Measurements from ENCODE around the gene TEDC1. TPM values are rescaled to one million over a fixed set of nuclear protein-coding genes. Genes with fewer than 3 reads are reported as not detected.

The TEDC1 gene
- total RNA-seq, 1 donor, result 7.3 TPM

DNA sequence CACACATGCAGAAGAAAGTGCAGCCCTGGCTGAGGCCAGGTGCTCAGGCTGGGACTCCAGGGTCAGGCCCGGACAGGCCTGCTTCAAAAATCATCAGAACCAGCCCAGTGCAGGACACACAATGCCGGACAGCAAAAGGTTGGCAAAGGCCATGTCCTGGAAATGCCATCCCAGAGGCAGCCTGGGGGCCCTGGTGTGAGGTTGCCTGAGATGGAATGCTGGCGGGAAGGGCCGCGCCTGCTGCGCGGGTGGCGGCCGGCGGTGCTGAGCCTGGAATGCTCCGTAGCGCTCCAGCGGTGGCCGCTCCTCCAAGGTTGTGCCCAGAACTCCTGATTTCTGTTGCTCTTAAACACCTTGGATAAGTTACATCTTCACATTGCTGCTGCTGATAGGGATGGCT is 38.1 kb upstream of the TEDC1 start:
- DNase-seq (ENCODE audit: low read depth), result no peak
- no peak overlapping the region for H3K4me3 ChIP-seq (ENCODE audit: low read depth, low read length)
- TF ChIP-seq, protein P1, sequence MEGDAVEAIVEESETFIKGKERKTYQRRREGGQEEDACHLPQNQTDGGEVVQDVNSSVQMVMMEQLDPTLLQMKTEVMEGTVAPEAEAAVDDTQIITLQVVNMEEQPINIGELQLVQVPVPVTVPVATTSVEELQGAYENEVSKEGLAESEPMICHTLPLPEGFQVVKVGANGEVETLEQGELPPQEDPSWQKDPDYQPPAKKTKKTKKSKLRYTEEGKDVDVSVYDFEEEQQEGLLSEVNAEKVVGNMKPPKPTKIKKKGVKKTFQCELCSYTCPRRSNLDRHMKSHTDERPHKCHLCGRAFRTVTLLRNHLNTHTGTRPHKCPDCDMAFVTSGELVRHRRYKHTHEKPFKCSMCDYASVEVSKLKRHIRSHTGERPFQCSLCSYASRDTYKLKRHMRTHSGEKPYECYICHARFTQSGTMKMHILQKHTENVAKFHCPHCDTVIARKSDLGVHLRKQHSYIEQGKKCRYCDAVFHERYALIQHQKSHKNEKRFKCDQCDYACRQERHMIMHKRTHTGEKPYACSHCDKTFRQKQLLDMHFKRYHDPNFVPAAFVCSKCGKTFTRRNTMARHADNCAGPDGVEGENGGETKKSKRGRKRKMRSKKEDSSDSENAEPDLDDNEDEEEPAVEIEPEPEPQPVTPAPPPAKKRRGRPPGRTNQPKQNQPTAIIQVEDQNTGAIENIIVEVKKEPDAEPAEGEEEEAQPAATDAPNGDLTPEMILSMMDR (IDR thresholded peaks at IDR 0.05; ENCODE audit: insufficient read depth, low read depth, low read length), result no peak

DNA sequence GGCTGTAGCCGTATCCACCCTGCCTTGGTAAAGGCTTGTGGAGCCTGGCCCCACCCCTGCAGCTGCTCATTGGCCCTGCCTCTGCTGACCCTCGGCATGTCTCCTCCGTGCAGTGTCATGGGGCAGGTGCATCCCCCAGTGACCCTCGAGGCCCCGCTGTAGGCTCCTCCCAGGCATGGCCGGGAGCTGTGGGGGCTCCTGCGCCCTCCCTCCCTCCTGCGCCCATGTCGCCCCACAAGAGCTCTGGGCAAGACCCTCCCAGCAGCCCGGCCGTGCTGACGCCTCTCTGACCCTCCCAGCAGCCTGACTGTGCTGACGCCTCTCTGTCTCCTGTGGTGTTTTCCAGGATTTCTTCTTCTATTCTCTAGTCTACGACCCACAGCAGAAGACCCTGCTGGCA is 37.2 kb upstream of the TEDC1 start:
- TF ChIP-seq, protein P1 (IDR thresholded peaks at IDR 0.05; ENCODE audit: insufficient read depth, low read depth, low read length), result no peak
- no peak for DNase-seq (ENCODE audit: low read depth)
- no peak overlapping the region for H3K4me3 ChIP-seq (ENCODE audit: low read depth, low read length)

DNA sequence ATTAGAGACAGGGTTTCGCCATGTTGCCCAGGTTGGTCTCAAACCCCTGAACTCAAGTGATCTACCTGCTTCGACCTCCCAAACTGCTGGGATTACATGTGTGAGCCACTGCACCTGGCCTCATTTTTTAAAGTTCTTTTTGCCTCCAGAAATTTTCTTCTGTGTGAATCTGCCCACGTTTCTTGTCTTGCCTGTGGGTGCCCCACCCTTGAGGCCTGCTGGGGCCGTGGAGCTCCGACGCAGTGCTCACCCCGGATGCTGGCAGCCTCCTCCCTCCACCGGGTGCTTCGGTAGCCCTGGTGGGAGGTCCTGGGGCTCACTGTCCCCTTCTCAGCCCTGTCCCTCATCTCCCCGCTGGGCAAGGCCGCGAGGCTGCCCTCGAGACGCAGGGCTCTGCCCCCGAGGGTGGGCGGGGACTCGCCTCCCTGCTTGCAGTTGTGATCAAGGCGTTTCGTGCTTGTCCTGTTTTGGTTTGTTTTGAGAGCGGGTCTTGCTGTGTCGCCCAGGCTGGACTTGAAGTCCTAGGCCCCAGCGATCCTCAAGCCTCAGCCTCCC is 35.9 kb upstream of the TEDC1 start:
- TF ChIP-seq, protein P1 (IDR thresholded peaks at IDR 0.05; ENCODE audit: insufficient read depth, low read depth, low read length), result no peak
- H3K4me3 ChIP-seq (ENCODE audit: low read depth, low read length), result no peak overlapping the region
- no peak for DNase-seq (ENCODE audit: low read depth)

DNA sequence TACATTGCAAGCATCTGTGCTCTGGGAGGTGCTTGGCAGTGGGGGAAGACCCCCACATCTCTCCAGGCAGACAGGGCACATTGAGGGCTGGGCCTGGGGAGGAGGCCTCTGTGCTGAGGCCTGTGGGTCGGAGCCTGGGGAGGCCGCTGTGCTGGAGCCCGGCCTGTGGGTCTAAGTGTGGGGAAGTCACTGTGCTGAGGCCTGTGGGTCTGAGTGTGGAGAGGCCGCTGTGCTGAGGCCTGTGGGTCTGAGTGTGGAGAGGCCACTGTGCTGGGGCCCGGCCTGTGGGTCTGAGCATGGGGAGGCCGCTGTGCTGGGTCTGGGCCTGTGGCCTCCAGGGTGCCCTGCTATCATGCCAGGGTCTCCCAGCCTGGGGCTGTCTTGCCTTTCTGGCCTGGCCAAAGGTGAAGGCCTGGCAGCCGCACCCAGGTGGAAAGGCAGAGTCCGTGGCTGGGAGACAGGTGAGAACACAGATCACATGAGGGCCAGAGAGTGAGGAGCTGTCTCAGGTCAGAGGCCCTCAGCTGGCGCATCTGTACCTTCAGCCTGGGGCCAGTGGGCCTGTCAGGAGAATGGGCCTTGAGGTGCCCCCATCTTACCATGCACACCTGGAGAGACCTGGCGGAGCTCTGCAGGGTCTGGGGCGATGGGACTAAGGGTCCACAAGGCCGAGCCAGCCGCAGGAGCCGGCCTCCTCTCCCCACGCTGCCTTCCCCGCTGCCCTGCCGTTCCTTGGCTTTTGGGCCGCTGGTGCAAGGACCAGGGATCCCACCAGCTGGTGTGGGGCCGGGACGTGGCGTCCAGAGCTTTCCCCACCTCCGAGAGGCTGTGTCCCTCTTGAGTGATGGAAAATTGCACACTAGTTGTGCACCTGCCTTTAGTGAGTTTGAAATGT is 35.0 kb upstream of the TEDC1 start:
- no peak for DNase-seq (ENCODE audit: low read depth)
- no peak overlapping the region for H3K4me3 ChIP-seq (ENCODE audit: low read depth, low read length)
- TF ChIP-seq, protein P1 (IDR thresholded peaks at IDR 0.05; ENCODE audit: insufficient read depth, low read depth, low read length), result no peak

DNA sequence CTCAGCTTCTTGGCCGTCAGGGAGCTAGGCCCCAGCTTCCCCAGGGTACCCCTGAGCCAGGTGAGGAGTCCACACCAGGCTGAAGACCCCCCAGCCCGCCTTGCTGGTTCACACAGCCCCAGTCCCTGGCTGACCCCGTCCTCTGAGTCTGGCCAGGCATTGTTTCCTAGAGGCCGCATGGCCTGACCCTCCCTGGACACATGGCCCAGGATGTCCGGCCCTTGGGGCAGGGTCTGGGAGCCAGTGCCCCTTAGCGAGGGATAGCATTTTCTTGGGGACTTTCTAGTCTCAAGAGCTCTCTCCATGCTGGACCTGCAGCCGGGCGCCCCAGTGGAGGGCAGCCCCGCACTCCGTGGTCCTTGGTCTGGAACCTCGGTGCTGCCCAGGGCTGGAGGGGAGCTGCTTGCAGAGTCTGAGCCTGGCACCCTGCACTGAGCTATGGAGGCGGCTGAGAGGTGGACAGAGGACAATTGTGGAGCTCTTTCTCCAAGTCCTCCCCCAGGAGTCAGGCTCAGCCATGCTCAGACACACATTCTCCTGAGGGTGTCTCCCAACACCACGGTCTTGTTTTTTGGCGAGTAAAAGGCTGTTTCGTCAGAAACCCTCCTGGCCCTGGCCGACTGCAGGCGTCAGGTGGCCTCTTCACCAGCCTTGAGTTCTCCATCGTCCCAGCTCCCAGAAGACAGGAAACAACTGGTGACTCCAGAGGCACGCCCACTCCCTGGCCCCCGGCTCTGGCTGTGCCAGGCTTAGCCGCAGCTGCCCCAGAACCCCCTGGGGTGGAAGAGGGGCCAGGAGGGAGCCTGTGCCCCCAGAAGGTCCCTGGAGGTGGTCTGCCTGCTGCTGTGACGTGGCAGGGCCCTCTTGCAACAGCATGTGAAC is 34.1 kb upstream of the TEDC1 start:
- TF ChIP-seq, protein P1 (IDR thresholded peaks at IDR 0.05; ENCODE audit: insufficient read depth, low read depth, low read length), result no peak
- no peak for DNase-seq (ENCODE audit: low read depth)
- H3K4me3 ChIP-seq (ENCODE audit: low read depth, low read length), result no peak overlapping the region

DNA sequence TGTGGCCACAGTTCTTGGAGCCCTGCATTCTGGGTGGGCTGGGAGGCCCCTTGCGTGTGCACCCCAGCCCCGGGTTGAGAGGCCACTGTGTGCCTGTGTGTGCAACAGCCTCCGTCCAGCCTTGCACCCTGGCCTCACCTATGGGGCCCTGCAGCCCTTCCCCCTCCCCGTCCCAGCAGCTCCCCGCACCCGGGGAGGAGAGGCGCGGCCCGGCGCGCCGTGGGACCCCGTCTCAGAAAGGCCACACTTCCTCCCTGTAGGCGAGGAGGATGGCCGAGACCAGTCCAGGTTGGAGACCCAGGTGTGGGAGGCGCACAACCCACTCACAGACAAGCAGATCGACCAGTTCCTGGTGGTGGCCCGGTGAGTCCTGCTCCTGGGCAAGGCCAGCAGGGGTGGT is 33.0 kb upstream of the TEDC1 start:
- no peak for DNase-seq (ENCODE audit: low read depth)
- TF ChIP-seq, protein P1 (IDR thresholded peaks at IDR 0.05; ENCODE audit: insufficient read depth, low read depth, low read length), result no peak
- no peak overlapping the region for H3K4me3 ChIP-seq (ENCODE audit: low read depth, low read length)

All from fibroblast of villous mesenchyme (primary cell).